Type B pancreatic cell (in vitro differentiated cells): ENCODE data around the gene SLCO2A1. TPM values are rescaled to one million over a fixed set of nuclear protein-coding genes. Genes with fewer than 3 reads are reported as not detected.

Experiments
- DNase-seq: peaks from one replicate; pipeline ENCODE4 v3.0.0; 2021; ENCODE audit warnings: mixed read lengths; ENCODE audit not compliant: unreplicated experiment; ENCODE audit errors: extremely low spot score
- H3K27ac Mint-ChIP-seq: 2 replicates; pipeline ENCODE4 v1.8.0; 2021; ENCODE audit warnings: mild to moderate bottlenecking, mixed read lengths
- H3K27me3 Mint-ChIP-seq: 2 replicates; pipeline ENCODE4 v1.8.0; 2021; ENCODE audit warnings: mixed read lengths
- H3K36me3 Mint-ChIP-seq: 2 replicates; pipeline ENCODE4 v1.8.0; 2021; ENCODE audit warnings: mixed read lengths
- H3K4me1 Mint-ChIP-seq: one replicate; pipeline ENCODE4 v1.8.0; 2021; ENCODE audit warnings: mixed read lengths; ENCODE audit not compliant: unreplicated experiment
- H3K4me3 Mint-ChIP-seq: 2 replicates; pipeline ENCODE4 v1.8.0; 2021; ENCODE audit warnings: mild to moderate bottlenecking, mixed read lengths
- H3K9me3 Mint-ChIP-seq: 2 replicates; pipeline ENCODE4 v1.8.0; 2021; ENCODE audit warnings: mixed read lengths
- total RNA-seq: library from RNA; stranded (reverse); gene quantifications from 2 replicates; pipeline ENCODE4 v1.2.1, GENCODE V29; 2021; ENCODE audit warnings: low replicate concordance
- TF ChIP-seq, protein P1 (sequence below): fragments of 200-600 bp; sonication (generic); conservative IDR thresholded peaks from 2 replicates; pipeline ENCODE4 v1.5.0; 2021; ENCODE audit warnings: antibody characterized with exemption, mild to moderate bottlenecking

SLCO2A1 gene
- total RNA-seq, 1 donor from 2014 or later, result 3.8 TPM

DNA sequence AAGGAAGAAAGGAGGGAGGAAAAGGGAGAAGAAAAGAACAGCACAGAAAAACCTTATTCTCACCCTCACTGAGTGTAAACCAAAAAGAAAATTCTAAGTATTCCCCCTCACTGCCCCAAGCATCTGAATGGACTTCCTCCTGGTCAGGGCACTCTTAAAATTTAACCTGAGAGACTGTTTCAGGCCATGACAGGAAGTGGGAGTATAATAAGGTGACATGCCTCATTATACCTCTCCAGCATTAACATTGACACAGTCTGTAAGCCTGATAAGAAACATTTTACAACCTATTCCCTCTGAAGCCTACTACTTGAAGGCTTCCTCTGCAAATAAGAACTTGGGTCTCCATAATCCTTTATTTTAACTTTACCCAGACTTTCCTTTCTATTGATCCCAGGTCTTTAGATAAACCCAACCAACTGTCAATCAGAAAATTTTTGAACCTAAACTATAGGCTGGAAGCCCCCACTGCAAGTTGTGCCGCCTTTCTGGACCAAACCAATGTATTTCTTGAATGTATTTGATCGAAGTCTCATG is 41.7 kb downstream of the SLCO2A1 start:
- TF ChIP-seq, protein P1, sequence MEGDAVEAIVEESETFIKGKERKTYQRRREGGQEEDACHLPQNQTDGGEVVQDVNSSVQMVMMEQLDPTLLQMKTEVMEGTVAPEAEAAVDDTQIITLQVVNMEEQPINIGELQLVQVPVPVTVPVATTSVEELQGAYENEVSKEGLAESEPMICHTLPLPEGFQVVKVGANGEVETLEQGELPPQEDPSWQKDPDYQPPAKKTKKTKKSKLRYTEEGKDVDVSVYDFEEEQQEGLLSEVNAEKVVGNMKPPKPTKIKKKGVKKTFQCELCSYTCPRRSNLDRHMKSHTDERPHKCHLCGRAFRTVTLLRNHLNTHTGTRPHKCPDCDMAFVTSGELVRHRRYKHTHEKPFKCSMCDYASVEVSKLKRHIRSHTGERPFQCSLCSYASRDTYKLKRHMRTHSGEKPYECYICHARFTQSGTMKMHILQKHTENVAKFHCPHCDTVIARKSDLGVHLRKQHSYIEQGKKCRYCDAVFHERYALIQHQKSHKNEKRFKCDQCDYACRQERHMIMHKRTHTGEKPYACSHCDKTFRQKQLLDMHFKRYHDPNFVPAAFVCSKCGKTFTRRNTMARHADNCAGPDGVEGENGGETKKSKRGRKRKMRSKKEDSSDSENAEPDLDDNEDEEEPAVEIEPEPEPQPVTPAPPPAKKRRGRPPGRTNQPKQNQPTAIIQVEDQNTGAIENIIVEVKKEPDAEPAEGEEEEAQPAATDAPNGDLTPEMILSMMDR, result no peak
- no peak overlapping the region for H3K4me3 Mint-ChIP-seq
- DNase-seq, result no peak
- no peaks in the 10 kb centered on the region for H3K36me3 Mint-ChIP-seq
- peaks cover 9% of the 10 kb centered on the region for H3K27me3 Mint-ChIP-seq
- peaks cover 4% of the 10 kb centered on the region for H3K9me3 Mint-ChIP-seq
- H3K27ac Mint-ChIP-seq, result no peak overlapping the region
- H3K4me1 Mint-ChIP-seq, result peaks cover 43% of the 10 kb centered on the region

DNA sequence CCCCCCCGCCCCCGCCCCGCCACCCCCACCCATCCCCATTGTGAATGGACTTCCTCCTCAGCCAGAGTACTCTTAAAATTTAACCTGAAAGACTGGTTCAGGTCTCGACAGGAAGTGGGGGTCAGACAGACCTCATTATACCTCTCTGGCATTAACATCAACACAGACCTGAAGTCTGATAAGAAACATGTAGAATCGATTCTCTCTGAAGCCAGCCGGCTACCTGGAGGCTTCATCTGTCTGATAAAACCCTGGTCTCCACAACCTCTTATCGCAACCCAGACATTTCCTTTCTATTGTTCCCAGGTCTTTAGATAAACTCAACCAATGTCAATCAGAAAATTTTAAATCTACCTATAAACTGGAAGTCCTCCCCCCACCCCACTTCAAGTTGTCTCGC is 42.6 kb downstream of the SLCO2A1 start:
- TF ChIP-seq, protein P1, result no peak
- no peak for DNase-seq
- H3K4me3 Mint-ChIP-seq, result peak overlapping the region; percentile 18
- no peaks in the 10 kb centered on the region for H3K36me3 Mint-ChIP-seq
- H3K27me3 Mint-ChIP-seq, result peaks cover 15% of the 10 kb centered on the region
- H3K4me1 Mint-ChIP-seq, result peaks cover 43% of the 10 kb centered on the region
- H3K9me3 Mint-ChIP-seq, result peaks cover 4% of the 10 kb centered on the region
- no peak overlapping the region for H3K27ac Mint-ChIP-seq

- peaks cover 38% of the 10 kb centered on the region for H3K4me1 Mint-ChIP-seq
- peaks cover 4% of the 10 kb centered on the region for H3K9me3 Mint-ChIP-seq
- peaks cover 15% of the 10 kb centered on the region for H3K27me3 Mint-ChIP-seq
- no peak for DNase-seq
- H3K27ac Mint-ChIP-seq, result peak overlapping the region; percentile 4
- TF ChIP-seq, protein P1, result no peak
- H3K36me3 Mint-ChIP-seq, result no peaks in the 10 kb centered on the region
- H3K4me3 Mint-ChIP-seq, result no peak overlapping the region
Measured at GRCh38 chr3:133986311-133986710, 43.4 kb downstream of the SLCO2A1 start.

GRCh38 chr3:133984975-133985374 is 44.8 kb downstream of the SLCO2A1 start:
- no peak for DNase-seq
- Mint-ChIP-seq H3K27me3 (peaks cover 13% of the 10 kb centered on the region), H3K9me3 (peaks cover under 1% of the 10 kb centered on the region), H3K4me3 (no peak overlapping the region), H3K4me1 (peaks cover 38% of the 10 kb centered on the region), H3K36me3 (no peaks in the 10 kb centered on the region), H3K27ac (no peak overlapping the region)
- TF ChIP-seq, protein P1, result no peak

DNA sequence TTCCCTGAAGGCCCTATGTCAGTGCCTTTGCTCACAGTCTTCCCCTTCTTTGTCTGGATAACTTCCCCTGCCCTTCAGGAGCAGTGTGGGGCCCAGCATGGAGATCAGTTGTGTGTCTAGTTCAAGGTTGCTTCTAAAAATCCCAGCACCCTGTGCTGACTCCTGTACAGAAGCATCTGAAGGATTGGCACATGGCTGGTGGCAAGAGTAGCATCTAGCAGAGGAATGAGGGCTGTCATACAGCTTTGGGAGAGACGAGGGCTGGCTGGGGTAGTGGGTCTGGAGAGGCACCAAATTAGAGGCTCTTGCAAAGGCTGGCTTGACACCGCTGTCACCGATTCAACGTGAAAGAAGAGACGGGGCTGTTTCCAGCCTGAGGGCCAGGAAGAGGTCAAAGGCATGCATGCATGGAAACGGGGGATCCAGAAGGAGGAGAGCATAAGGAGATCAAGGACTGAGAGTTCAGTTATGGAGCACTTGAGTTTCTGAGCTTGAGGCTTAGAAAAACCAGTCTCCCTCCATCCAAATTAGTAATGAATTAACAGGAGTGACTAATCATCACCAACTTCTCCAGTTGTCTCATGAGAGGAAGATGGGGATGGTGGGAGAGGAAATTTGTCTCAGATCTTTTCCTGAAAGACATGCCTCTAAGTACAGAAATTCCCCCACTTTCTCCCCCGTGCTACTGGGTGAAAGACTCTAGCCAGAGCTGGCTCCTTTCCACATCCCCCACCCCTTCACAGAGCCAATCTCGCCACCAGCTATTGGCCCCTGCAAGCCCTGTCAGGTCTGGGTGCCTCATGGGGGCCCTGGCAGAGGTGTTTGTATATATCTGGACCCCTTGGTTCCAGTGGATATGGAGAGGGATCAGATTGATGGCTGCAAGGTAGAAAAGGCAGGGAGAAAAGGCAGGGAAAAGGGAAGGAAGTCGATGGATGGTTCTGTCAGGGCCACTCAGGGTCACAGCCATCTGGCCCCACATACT is 45.9 kb downstream of the SLCO2A1 start:
- TF ChIP-seq, protein P1, result no peak
- no peak for DNase-seq
- Mint-ChIP-seq H3K27me3 (peaks cover 12% of the 10 kb centered on the region), H3K27ac (no peak overlapping the region), H3K9me3 (no peaks in the 10 kb centered on the region), H3K4me3 (no peak overlapping the region), H3K36me3 (no peaks in the 10 kb centered on the region), H3K4me1 (peaks cover 33% of the 10 kb centered on the region)
